Stimulated activated CD4-positive, alpha-beta T cell treated with anti-CD3 and anti-CD28 coated beads, Interleukin-2, amount 100 ng/mL, for 24 hours (primary cell): Measurements from ENCODE around the gene KRTAP10-2.
A peak's percentile ranks its signal among the peaks of the same experiment; 100 is the strongest.

Experiments
- DNase-seq, 2 donors: peaks; one replicate each; pipeline ENCODE4 v3.0.0-alpha.2; 2020

Gene KRTAP10-2

DNA sequence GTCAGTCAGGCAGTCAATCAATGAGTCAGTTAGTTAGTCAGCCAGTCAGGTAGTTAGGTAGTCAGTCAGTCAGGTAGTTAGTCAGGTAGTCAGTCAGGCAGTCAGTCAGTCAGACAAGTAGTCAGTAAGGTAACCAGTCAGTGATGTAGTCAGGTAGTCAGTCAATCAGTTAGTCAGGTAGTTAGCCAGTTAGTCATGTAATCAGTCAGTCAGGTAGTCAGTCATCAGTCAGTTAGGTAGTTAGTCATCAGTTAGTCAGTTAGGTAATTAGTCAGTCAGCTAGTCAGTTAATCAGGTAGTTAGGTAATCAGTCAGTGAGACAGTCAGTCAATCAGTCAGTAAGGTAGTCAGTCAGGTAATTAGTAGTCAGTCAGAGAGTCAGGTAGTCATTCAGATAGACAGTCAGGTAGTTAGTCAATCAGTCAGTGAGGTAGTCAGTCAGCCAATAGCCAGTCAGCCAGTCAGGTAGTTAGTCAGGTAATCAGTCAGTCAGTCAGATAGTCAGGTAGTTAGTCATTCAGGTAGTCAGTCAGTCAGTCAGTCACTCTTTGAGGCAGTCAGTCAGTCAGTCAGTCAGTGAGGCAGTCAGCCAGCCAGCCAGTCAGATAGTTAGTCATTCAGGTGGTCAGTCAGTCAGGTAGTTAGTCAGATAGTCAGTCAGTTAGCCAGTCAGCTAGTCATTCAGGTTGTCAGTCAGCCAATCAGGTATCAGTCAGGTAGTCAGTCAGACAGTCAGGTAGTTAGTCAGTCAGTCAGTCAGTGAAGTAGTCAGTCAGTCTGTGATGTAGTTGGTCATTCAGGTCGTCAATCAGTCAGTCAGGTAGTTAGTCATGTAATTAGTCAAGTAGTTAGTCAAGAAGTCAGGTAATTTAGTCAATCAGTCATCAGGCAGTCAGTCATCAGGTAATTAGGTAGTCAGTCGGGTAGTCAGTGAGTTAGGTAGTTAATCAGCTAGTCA is 26.6 kb downstream of the KRTAP10-2 start:
- DNase-seq = no peak

DNA sequence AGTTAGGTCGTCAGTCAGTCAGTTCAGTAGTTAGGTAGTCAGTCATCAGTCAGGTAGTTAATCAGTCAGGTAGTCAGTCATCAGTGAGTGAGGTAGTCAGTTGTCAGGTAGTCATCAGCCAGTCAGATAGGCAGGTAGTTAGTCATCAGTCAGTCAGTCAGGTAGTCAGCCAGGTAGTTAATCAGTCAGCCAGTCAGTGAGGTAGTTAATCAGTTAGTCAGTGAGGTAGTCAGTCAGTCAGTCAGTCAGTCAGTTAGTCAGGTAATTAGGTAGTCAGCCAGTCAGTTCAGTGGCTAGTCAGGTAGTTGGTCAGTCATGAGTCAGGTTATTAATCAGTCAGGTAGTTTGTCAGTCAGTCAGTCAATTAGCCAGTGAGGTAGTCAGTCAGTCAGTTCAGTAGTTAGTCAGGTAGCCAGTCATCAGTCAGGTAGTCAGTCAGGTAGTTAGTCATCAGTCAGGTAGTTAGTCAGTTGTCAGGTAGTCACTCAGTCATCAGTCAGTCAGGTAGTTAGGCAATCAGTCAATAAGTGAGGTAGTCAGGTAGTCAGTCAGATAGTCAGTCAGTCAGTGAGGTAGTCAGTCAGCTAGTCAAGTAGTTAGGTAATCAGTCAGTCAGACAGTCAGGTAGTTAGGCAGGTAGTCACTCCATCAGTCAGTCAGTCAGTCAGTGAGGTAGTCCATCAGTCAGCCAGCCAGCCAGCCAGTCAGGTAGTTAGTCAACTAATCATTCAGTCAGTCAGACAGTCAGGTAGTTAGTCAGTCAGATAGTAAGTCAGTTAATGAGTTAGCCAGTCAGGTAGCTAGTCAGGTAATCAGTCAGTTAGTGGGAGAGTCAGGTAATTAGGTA is 27.5 kb downstream of the KRTAP10-2 start:
- no peak for DNase-seq

DNA sequence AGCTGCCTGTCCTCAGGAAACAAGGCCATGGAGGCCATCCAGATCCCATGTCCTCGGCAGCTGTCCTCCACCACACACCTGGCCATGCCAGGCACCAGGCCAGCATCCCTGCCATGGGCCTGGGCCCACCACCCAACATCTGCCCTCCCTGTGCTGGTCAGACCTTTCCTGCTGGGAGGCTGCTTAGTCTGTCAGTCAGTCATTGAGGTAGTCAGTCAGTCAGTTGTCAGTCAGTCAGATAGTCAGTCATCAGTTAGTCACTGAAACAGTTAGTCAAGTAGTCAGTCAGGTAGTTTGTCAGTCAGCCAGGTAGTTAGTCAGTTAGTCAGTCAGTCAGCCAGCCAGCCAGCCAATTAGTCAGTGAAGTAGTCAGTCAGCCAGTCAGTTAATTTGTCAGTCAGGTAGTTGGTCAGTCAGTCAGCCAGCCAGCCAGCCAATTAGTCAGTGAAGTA is 28.5 kb downstream of the KRTAP10-2 start:
- DNase-seq = no peak

DNA sequence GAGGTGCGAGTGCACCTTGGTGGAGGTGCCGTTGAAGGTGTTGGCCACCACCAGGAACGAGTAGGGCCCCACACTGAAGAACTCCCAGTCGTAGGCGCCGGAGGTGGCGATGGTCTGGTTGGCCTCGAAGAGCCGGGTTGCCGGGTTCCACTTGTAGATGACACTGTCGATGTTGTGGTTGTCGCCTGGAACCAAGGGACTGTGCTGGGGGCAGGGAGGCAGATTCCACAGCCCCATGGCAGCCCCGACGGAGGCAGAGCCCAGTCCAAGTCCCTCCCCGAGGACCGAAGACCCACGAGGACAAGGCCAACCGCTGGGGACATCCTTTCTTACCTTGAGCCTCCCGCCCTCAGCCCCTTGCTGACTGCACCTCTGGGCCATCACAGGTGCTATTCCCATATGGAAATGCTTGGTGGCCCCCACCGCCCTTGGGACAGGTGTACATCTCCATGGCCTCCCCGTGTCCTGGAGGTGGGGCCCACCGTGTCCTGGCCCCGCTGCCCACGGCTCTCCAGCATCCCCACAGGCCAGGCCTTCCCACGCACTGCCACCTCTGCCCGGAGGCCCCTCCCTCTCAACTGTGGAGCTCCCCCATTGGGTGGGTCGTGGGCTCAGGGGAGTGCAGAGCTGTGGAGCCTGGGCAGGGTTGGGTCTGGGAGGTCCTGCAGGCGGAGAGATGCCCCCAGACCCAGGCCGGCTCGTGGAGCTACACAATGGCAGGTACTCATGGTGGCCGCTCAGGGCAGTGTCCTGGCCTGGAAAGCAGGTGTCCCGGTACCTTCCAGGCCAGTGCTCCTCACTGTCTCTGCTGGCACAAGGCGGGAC is 29.2 kb downstream of the KRTAP10-2 start:
- no peak for DNase-seq

DNA sequence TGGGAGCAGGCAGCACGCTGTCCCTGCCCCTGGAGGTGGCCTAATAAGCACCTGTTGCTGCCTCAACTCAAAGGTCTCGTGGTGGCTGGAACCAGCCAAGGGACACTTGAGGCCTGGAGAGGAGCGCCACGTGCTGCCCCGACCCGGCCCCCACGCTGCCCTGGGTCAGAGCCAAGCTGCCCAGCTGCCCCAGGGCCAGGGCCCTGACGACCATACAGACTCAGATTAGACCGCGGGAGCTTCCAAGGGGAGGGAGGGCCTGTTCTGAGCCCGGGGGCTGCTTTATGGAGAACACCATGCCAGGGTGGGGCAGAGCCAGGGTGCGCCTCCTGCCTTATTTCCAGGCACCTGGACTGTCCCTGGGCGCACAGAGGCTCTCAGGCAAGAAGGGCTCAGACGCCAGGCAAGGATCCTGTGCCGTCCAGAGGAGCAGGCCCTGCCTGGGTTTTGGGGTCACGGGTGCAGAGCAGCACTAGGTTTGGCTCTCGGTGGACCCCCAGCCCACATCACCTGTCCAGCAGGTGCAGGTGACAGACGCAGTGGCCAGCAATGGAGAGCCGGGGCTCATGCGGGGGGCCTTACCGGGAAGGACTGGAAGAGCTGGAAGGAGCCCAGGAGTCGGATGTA is 29.9 kb downstream of the KRTAP10-2 start:
- no peak for DNase-seq

DNA sequence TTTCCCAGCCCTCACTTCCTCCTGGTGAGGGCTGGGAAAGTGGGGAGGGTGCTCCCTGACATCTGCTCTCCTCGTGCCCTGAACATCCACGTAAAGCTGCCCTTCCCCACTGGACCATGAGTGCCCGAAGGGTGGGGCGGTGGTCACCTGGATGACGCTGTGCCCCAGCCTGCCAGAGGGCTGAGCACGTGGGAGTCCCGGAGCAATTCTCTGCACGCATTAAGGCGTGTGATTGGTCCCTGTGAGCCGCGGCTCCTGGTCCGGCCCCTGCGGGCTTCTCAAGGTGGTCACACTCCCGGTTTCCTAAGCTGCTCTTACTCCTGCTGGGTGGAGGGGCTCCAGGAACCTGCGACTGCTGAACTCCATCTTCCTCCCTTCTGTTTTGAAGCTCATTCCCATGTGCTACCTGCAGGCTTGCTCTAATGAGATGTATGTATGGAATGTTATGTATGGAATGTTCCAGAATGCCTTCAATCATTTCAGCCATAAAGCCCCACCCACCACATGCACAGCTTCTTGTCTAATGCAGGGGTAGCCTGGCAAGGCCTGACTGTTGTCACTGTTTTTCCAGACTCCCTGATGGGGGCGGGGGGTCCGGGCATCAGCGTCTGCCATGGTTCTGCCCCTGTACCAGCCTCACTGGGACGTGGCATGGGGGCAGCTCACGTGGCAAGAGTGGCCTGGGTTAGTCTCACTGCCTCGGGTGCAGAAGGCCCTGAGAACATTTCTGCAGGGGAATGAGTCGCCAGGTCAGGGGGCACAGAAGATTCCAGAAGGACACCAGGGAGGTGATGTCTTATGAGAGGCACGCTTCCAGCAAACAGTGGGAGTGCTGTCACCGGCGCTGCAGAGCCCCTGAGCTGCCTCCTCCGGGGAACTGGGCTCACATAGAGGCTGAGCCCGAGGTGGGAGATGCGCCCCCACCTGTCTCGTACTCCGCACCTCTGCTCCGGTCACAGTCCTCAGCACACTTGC is 30.7 kb downstream of the KRTAP10-2 start:
- no peak for DNase-seq

DNA sequence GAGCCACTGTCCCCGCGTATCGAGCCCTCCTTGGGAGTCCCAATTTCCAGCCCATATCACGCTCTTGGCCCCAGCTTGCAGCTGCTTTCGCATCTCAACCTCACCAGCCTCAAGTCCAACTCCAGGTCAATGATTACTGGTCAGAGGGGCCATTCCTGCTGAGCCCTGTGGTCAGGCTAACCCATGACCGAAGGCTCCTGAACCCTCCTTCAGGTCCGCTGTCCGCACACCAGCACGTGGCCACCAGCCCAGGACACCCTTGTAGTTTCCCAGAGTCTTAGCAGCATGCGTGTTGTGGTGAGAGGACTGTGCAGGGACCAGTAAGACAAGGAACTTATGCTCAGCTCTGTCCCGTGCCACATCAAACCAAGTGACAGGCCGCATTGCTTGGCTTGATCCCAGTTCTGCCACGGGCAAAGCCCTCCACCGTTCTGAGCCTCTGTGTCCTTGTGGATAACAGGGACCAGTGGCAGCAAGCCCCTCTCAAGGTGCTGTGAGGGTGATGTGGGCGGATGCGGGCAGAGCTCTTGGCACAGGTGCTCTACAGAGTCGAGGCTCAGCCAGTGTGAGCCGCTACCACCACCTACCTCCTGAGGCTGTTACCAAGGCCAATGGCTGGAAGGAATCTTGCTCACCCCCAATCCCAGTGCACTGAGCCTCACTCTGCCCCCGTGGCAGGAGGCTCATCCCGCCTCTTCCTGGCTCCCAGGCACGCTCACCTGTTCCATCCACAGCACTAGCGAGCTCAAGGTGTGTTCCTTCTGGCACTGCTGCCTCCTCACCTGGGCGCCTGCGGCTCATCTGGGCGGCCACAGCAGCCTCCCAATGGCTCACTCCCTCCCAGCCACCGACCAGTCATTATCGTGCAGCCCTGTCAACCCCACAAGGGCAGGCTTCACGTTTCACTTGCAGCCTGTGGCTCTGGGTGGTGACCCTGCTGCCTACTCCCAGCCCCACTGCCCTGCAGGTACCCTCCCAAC is 31.7 kb downstream of the KRTAP10-2 start:
- DNase-seq = no peak

DNA sequence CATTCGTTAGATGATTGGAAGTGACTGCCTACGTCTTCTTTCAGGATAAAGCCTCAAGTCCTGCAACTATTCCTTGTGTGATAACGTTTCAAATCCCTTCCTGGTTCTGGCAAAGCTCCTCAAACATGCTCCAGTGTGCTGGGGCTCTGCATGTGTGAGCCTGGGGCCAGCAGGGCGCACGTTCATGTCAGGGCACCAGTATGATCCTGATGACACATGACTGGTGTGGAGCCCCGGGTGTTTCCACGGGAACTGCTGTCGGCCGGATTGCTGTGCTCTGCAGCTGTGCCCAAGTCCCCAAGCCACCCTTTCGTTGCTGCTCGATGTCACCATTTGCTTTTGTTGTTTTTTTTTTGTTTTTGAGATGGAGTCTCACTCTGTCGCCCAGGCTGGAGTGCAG is 32.6 kb downstream of the KRTAP10-2 start:
- DNase-seq = no peak

DNA sequence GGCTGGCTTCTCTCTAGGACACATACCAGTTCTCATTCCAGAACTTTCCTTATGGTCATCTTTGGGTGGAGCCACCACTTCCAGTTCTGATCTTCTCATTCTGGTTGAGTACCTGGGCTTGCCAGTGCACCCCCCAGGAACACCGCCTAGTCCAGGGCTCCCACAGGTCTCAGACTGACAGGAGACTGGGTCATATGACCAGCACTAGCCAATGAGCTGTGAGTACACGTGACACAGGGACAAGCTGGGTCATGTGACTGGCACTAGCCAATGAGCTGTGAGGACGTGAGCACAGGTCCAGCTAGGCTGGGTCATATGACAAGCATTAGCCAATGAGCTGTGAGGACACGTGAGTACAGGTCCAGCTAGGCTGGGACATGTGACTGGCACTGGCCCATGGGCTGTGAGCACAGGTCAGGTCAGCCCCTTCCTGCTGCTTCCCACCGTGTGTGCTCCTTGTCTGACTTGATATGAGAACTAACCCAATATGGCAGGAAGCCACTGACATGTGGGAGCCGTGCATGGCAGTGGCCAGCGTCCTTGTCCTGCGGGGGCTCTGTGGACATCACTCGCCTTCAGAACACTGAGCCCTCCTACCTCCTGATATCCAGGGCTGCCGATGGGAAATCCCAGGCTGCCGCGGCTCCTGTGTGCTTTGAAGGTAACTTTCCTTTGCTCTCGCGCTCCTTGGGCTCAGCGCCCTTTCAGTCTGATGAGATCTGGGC is 34.0 kb downstream of the KRTAP10-2 start:
- peak in 1 of 2 donors; percentile 34 for DNase-seq

DNA sequence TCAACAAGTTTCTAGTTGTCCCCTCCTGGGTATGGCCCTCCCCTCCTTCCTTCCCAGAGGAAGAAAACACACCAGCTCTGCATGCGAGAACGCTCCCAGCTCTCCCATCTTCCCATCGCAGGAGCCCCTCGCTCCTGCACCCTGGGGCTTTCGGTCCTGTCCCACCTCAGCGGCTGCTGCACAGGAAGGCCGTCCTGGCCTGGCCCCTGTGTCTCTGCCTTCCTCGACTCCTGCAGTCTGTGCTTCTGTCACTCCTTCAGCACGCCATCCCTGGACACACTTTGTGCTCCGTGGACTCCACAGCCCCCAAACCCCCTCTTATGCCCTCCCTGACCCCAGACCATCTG is 34.5 kb downstream of the KRTAP10-2 start:
- no peak for DNase-seq

DNA sequence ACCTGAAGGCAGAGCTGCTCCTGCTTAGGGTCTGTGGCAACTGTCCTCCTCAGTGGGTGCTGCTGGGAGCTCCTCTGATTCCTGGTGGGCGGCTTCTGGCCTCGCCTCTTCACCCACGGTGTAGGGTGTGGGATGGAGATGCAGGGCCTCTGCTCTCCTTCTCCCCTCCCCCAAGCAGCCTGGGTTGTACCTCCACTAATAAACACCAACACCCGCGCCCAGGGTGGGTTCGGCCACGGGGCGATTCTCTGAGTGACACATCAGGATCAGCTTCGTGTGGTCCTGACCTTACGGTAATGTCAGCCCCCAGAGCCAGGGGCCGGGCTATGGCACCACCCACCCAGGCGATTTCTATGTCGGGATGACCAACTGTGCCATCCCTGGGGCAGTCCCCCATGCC is 35.0 kb downstream of the KRTAP10-2 start:
- DNase-seq = no peak

DNA sequence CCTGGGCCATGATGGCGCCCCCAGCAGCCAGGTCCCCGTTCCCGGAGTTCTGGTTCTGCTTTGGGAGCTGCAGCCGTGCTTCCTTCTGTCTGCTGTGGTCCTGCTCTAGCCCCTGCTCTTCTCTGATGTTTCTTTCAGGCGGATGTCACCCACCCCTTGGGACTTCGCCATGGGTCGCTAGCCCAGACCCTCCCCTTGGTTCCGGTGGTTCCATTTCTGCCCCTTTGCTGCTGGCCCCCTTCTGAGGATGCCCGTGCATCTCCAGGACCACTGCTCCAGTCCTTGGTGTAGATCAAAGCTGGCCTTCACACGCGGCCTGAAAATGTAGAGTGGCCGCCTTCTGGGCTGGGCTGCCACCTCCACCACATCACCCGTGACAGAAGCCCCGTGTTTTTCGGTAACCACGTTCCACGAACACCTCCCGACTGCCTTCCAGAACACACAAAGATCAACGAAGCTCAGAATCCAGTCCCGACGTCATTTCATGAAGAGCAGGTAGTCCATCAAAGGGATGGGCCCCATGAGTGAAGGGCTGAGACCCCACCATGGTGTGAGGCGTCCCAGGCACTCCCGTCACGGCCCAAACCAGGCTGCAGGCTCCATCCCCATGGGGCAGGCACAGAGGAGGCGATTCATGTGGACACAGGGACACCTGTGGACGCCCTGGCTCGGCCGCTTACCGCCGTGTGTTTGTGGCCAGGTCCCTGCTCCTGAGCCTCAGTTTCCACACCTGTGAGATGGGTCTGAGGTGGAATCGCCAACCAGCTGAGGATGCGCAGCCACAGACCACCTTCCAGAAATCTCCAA is 35.7 kb downstream of the KRTAP10-2 start:
- no peak for DNase-seq

DNA sequence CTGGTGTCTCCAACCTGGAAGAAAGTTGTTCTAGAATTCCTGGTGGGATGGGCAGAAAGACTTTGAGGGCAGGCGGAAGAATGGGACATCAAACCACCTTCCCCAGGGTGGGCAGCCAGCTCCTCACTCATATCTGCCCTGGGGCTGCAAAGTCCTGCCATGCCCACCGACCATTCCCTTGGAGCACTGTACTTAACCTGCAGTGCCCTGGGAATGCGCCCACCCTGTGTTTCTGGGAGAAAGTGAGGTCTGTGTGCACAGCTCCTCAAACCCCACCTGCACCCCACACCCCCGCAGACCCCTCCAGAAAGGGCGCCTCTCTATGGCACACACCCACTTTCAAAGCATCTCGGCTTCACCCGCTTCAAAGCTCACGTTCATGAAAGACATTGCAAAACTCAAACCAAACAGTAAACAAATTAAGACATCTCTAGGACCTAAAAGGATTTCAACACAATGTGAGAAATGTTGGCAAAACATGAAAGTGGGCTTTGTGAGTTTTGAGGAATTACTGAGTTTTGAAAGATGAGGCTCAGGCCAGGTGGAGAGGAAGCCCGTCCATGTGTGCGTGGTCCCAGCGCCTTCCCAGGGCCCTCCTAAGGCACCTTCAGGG is 36.5 kb downstream of the KRTAP10-2 start:
- DNase-seq = no peak

DNA sequence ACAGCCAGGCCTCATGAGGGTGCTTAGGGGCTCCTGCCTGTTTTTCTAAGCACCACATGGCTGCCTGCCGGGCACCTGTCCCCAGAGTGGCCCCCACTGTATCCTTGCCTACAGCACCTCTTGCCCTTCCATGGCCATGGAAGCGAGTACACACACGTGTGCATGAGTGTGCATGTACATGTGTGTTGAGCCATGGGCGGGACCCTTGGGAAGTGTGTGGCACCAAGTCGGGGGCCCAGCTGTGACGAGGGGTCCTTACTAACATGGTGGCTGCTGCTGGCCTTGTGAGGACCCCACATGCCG is 37.1 kb downstream of the KRTAP10-2 start:
- no peak for DNase-seq

DNA sequence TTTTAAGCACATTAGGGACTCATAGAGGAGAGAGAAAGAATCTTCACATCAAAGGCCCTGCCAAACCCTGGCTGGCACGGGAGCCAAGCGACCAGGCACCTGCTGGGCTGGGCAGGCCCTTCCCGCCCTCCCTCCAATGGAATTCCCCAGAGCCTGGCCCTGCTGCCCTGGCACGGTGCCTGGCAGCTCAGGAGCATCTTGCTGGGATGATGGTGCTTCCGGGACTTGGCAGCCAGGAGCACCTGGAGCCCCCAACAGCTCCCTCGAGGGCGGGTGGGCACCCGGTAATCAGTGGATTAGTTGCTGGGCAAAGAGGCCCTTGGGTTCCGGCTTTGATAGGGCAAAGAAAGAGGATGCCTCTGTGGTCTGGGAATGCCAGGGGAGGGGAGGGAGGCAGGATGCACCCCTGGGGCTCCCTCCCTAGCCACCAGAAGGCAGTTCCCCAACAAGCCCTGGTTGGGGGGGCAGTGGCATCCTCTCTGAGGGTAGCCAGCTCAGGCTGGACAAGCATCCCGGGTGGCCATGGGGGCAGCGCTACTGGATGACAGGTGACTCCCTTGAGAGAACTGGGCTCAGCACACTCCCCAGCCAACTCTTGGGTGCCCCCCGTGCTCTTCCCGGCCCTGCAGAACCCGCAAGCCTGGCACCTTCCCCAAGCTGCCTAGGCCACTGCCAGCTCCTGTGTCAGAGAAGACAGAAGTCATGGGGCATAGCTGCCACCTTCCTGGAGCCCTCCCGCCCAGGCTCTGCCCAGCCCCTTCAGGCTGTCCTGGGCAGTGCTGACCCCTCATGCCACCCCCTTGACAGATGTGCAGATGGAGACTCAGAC is 37.7 kb downstream of the KRTAP10-2 start:
- no peak for DNase-seq

DNA sequence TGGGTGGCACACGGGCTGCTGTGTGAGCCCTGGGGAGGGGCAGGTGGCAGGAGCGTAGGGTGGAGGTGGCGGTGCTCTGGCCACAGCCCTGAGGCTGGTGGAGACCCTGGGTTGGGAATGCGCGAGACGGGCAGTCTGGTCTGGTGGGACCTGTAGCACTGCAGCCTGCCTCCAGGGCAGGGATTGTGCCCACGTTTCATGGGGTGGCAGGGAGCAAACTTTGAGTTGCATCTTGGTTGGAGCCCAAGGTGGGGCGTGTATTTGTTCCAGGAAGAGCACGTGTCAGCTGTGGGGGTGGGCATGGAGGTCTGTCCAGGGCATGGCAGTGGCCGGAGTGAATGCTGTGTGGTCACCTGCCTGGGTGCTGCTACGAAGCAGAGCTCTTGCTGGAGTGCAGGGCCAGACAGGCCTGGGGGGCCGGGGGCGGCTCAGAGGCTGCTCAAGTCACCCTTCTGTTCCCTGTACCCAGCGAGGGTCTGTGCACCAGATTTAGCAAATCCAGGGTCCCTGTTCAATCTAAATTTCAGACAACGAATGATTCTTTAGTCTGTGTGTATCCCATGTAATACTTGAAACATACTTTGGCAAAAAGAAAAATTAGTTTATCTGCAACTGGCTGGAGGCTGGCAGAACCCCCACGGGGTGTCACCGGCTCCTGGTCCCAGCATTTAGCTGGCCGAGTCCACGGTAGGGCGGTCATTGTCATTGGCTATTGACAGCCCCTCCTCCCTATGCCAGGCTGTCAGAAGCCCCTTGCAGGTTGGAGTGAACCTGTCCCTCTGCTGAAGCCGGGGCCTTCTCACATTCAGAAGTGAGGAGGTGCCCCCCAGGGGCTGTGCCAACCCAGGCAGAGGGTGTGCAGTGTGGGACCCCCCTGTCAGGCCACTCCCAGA is 38.6 kb downstream of the KRTAP10-2 start:
- no peak for DNase-seq
